ENCODE measurements around the gene FOXL1. TPM values are rescaled to one million over a fixed set of nuclear protein-coding genes. Genes with fewer than 3 reads are reported as not detected.

Gene FOXL1
- under 1 TPM in 1 of 2 donors, not detected in 1; 0.37 TPM for total RNA-seq
- 0.39 TPM for polyA plus RNA-seq (2013, experiment 1 of 2)
- polyA plus RNA-seq (2013, experiment 2 of 2), result 0.58 TPM
- long read RNA-seq, experiment 1, result 0 reads
- long read RNA-seq, experiment 2, partial matches to known transcripts, result 0 of 2 reads
- long read RNA-seq, experiment 2, other reads (novel, unspliced or antisense), result 0 of 2 reads
- long read RNA-seq, experiment 3, partial matches to known transcripts, result 0 of 2 reads
- long read RNA-seq, experiment 3, other reads (novel, unspliced or antisense), result 2 of 2 reads
- long read RNA-seq, experiment 4, result 0 reads

DNA sequence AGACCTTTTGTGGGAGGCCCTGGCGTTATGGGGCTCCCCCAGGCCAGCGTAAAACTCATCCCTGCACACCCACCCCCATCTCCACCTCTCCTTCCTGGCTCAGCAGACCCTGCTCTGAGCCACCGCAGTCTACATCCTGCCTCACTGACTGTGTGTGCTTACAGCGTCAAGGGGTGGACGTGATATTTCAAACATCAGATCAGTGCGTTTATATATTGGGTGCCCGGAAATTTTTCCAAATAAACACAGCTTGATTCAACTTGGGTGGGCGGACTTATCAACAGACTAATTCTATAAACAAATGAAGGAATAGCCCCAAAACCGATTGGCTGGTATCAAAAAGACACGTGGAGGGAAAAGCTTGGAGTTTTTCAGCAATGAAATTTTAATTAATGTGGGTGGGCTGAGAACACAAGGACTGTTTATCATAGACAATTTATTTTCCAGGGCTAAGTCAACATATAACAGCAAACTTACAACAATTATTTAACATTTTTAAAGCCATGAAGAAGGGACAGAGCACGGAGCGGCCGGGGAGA, at the start of gene FOXL1:
Gene FOXL1 (plus strand): TSS at position 489 of the 539 bp plus-strand sequence. CDS start 175 bp downstream, outside the sequence.
- WGBS, 2 experiments (ENCODE audit: insufficient coverage in 1 of 2, insufficient read length in 1 of 2), result 20 to 30% methylated on average over 7 to 13 of the region's 13 CpGs
- Histone ChIP-seq H3K4me1 (ENCODE audit: control insufficient read depth, insufficient read depth, low read length) (peaks cover 7% of the 10 kb centered on the region), H3K4me3 (ENCODE audit: low read length) (peak within 1 kb of the TSS; percentile 66), H3K9me3 (ENCODE audit: control insufficient read depth, low read length) (no peaks in the 10 kb centered on the region), H3K36me3 (ENCODE audit: control insufficient read depth, insufficient read depth, low read length) (no peaks in the 10 kb centered on the region), H3K9ac (ENCODE audit: extremely low read depth, low read length, poor library complexity, severe bottlenecking) (no peak within 1 kb of the TSS), H3K27ac (ENCODE audit: low read depth, low read length) (no peak within 1 kb of the TSS), H3K27me3 (ENCODE audit: control insufficient read depth, insufficient read depth, low read length, poor library complexity, severe bottlenecking) (peaks cover 99% of the 10 kb centered on the region)
- Mint-ChIP-seq H3K4me1 (peaks cover 20% of the 10 kb centered on the region), H3K9me3 (no peaks in the 10 kb centered on the region), H3K27me3 (ENCODE audit: insufficient read depth) (peaks cover 93% of the 10 kb centered on the region), H3K36me3 (ENCODE audit: low read depth) (no peaks in the 10 kb centered on the region), H3K27ac (no peak within 1 kb of the TSS), H3K4me3 (peak within 1 kb of the TSS; percentile 67)
- DNase-seq, result no peak
- TF ChIP-seq CTCF (conservative IDR thresholded peaks at IDR 0.05), result no peak

GRCh38 chr16:86529160-86529559, 49.2 kb upstream of the FOXL1 start:
- Mint-ChIP-seq H3K4me3 (no peak overlapping the region), H3K36me3 (ENCODE audit: low read depth) (peaks cover 1% of the 10 kb centered on the region), H3K4me1 (no peaks in the 10 kb centered on the region), H3K27ac (no peak overlapping the region), H3K9me3 (no peaks in the 10 kb centered on the region), H3K27me3 (ENCODE audit: insufficient read depth) (peaks cover 1% of the 10 kb centered on the region)
- no peak for DNase-seq
- Histone ChIP-seq H3K27ac (ENCODE audit: low read depth, low read length) (no peak overlapping the region), H3K9ac (ENCODE audit: extremely low read depth, low read length, poor library complexity, severe bottlenecking) (no peak overlapping the region), H3K9me3 (ENCODE audit: control insufficient read depth, low read length) (no peaks in the 10 kb centered on the region), H3K4me1 (ENCODE audit: control insufficient read depth, insufficient read depth, low read length) (no peaks in the 10 kb centered on the region), H3K36me3 (ENCODE audit: control insufficient read depth, insufficient read depth, low read length) (no peaks in the 10 kb centered on the region), H3K4me3 (ENCODE audit: low read length) (no peak overlapping the region), H3K27me3 (ENCODE audit: control insufficient read depth, insufficient read depth, low read length, poor library complexity, severe bottlenecking) (no peaks in the 10 kb centered on the region)
- no peak for TF ChIP-seq CTCF (conservative IDR thresholded peaks at IDR 0.05)
- WGBS, 2 experiments (ENCODE audit: insufficient coverage in 1 of 2, insufficient read length in 1 of 2), result 84 to 96% methylated on average over 7 to 8 of the region's 8 CpGs

DNA sequence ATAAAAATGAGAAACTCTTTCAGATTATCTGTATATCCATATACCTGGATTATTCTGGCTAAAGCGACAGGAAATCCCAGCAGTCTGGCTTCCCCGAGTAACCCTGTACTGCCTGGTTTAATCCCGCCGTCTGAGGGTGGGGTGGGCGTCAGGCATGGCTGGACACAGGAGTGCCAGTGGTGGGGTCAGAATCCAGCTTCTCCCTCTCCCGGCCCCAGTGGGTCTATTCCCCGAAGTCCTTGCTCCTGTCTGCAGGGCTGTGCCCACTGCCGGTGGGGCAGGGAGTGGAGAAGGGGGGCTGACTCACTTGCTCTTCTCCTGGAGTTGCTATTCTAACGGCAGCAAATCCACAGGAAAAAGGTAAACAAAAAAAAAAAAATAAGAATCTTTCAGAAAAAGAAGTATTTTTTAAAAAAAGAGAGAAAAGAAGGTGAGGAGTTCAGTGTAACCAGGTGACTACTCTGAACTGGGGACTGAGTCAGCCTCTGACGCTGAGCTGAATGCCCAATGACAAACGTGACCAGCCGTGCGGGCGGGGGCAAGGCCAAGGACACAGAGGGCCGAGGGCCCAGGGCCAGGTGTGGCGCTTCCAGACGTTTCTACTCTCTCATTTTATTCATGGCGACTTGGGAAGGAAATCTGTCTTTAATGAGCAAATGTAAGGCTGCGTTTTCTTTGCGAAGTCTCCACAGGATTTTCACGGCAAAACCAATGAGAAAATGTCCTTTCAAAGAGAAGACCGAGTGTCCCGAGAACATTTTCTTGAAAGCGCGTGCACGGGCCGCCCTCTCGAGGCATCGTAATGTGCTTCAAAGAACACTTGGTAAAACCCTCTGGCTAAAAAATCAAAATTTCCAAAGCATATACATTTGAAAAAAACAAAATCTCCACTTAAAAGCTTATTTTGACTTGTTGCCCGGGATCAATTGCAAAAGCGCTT, 47.8 kb upstream of the FOXL1 start:
- WGBS, 2 experiments (ENCODE audit: insufficient coverage in 1 of 2, insufficient read length in 1 of 2), result 92 to 95% methylated on average over 26 to 31 of the region's 31 CpGs
- no peak overlapping the region for H3K27ac ChIP-seq (ENCODE audit: low read depth, low read length)
- no peaks in the 10 kb centered on the region for H3K36me3 ChIP-seq (ENCODE audit: control insufficient read depth, insufficient read depth, low read length)
- H3K4me3 ChIP-seq (ENCODE audit: low read length), result no peak overlapping the region
- no peaks in the 10 kb centered on the region for H3K4me1 ChIP-seq (ENCODE audit: control insufficient read depth, insufficient read depth, low read length)
- no peaks in the 10 kb centered on the region for H3K27me3 ChIP-seq (ENCODE audit: control insufficient read depth, insufficient read depth, low read length, poor library complexity, severe bottlenecking)
- Mint-ChIP-seq H3K4me1 (no peaks in the 10 kb centered on the region), H3K36me3 (ENCODE audit: low read depth) (peaks cover 1% of the 10 kb centered on the region), H3K27me3 (ENCODE audit: insufficient read depth) (peaks cover under 1% of the 10 kb centered on the region), H3K9me3 (no peaks in the 10 kb centered on the region), H3K27ac (no peak overlapping the region), H3K4me3 (no peak overlapping the region)
- no peak overlapping the region for H3K9ac ChIP-seq (ENCODE audit: extremely low read depth, low read length, poor library complexity, severe bottlenecking)
- no peak for TF ChIP-seq CTCF (conservative IDR thresholded peaks at IDR 0.05)
- H3K9me3 ChIP-seq (ENCODE audit: control insufficient read depth, low read length), result no peaks in the 10 kb centered on the region
- DNase-seq, result peak; percentile 36

Measured in endodermal cell (in vitro differentiated cells).